H1 (cell line): ENCODE data around the gene ACAP2.

Experiments
- BRCA1 ChIP-seq: IDR thresholded peaks from 2 replicates; pipeline ENCODE4 v1.6.1; 2012; ENCODE audit warnings: low read depth, low read length, improper control_type of control experiment
- EGR1 ChIP-seq: IDR thresholded peaks from 2 replicates; pipeline ENCODE4 v1.6.1; 2011; ENCODE audit warnings: low read depth, low read length, borderline replicate concordance
- EP300 ChIP-seq, 2 experiments: IDR thresholded peaks; 1 replicate in 1 of 2; 2 replicates in 1 of 2; pipeline ENCODE4 v1.6.1; 2011 to 2012; ENCODE audit warnings: low read depth in 2 of 2, low read length in 2 of 2, mild to moderate bottlenecking in 2 of 2, borderline replicate concordance in 1 of 2, inconsistent platforms in 1 of 2, moderate library complexity in 1 of 2
- GABPA ChIP-seq: IDR thresholded peaks from 2 replicates; pipeline ENCODE4 v1.6.1; 2011; ENCODE audit warnings: mild to moderate bottlenecking, low read length, moderate library complexity, borderline replicate concordance; ENCODE audit not compliant: insufficient read depth
- HDAC6 ChIP-seq: IDR thresholded peaks from one replicate; pipeline ENCODE4 v1.7.1; 2012; ENCODE audit warnings: low read depth, mild to moderate bottlenecking, inconsistent platforms, low read length, moderate library complexity
- JUN ChIP-seq: IDR thresholded peaks from 2 replicates; pipeline ENCODE4 v1.6.1; 2011; ENCODE audit warnings: low read depth, mild to moderate bottlenecking, improper control_type of control experiment, low read length
- KDM1A ChIP-seq: fragments of 200-600, 300-600 bp; sonication (generic); IDR thresholded peaks from 2 replicates; pipeline ENCODE4 v1.7.1; 2016; ENCODE audit warnings: mild to moderate bottlenecking, low read length, borderline replicate concordance
- POLR2A ChIP-seq, 2 experiments: IDR thresholded peaks; 1 replicate in 1 of 2; 2 replicates in 1 of 2; pipeline ENCODE4 v1.6.1; 2011; ENCODE audit warnings: low read depth in 2 of 2, low read length in 2 of 2, mild to moderate bottlenecking in 2 of 2; ENCODE audit errors: control extremely low read depth in 1 of 2
- RXRA ChIP-seq: IDR thresholded peaks from 2 replicates; pipeline ENCODE4 v1.6.1; 2011; ENCODE audit warnings: low read depth, mild to moderate bottlenecking, low read length, moderate library complexity; ENCODE audit not compliant: insufficient read depth
- TAF1 ChIP-seq: IDR thresholded peaks from 2 replicates; pipeline ENCODE4 v1.6.1; 2011; ENCODE audit warnings: mild to moderate bottlenecking, low read depth, low read length
- YY1 ChIP-seq: IDR thresholded peaks from 2 replicates; pipeline ENCODE4 v1.6.1; 2011; ENCODE audit warnings: low read depth, mild to moderate bottlenecking, low read length
- TF ChIP-seq, protein P1 (sequence below), 3 experiments: IDR thresholded peaks; 1 replicate in 2 of 3; 2 replicates in 1 of 3; pipeline versions ENCODE4 v1.5.1 to v1.6.1; 2011; ENCODE audit warnings: low read length in 3 of 3, mild to moderate bottlenecking in 3 of 3, inconsistent platforms in 2 of 3, low read depth in 1 of 3, moderate library complexity in 1 of 3; ENCODE audit not compliant: insufficient read depth in 1 of 3; ENCODE audit errors: control extremely low read depth in 1 of 3
- TF ChIP-seq, protein P2 (sequence below): IDR thresholded peaks from 2 replicates; pipeline ENCODE4 v1.6.1; 2012; ENCODE audit warnings: low read length, inconsistent platforms
- TF ChIP-seq, protein P3 (sequence below): IDR thresholded peaks from 2 replicates; pipeline ENCODE4 v1.6.1; 2011; ENCODE audit warnings: low read length, improper control_type of control experiment

DNA sequence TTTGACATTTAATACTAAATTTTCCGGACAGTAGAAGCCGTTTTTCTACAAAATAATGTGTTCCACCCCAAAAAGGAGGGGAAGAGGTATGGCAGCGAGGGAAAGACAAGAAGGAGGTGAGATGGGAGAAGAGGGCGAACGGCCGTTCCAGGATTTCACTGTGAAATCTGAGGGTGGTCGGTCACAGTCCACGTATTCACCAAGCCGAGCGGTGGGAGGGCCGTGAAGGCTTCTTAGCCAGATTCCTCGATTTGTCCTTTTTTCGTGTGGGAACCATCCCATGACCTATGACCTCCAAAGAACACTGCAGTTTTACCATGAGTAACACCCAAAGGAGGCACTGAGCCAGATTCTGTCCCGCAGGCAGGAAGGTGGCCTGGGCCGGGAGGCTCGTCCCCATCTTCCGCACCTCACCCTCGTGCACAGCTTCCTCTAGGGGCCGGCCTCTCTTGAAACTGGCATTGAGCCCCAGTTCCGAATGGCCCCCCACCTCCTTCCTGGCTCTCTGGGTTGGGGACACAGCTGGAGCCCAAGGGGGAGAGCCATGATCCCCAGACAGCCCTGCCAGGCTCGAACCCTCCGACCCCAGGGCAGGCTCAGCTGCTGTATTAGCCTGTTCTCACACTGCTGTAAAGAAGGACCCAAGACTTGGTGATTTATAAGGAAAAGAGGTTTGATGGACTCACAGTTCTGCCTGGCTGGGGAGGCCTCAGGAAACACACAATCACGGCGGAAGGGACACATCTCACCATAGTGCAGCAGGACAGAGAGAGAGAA is 195.5 kb downstream of the ACAP2 start:
- TF ChIP-seq HDAC6 (no peak), KDM1A (no peak), GABPA (no peak), TAF1 (no peak), EGR1 (no peak), POLR2A (IDR thresholded peaks at IDR 0.05; ENCODE audit: control extremely low read depth in 1 of 2, low read depth in 2 of 2, low read length in 2 of 2) (no peak), RXRA (no peak), EP300 (IDR thresholded peaks at IDR 0.05; ENCODE audit: borderline replicate concordance in 1 of 2, low read depth in 2 of 2, low read length in 2 of 2) (no peak), YY1 (no peak), JUN (no peak), BRCA1 (no peak)
- TF ChIP-seq, protein P1, sequence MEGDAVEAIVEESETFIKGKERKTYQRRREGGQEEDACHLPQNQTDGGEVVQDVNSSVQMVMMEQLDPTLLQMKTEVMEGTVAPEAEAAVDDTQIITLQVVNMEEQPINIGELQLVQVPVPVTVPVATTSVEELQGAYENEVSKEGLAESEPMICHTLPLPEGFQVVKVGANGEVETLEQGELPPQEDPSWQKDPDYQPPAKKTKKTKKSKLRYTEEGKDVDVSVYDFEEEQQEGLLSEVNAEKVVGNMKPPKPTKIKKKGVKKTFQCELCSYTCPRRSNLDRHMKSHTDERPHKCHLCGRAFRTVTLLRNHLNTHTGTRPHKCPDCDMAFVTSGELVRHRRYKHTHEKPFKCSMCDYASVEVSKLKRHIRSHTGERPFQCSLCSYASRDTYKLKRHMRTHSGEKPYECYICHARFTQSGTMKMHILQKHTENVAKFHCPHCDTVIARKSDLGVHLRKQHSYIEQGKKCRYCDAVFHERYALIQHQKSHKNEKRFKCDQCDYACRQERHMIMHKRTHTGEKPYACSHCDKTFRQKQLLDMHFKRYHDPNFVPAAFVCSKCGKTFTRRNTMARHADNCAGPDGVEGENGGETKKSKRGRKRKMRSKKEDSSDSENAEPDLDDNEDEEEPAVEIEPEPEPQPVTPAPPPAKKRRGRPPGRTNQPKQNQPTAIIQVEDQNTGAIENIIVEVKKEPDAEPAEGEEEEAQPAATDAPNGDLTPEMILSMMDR (IDR thresholded peaks at IDR 0.05; ENCODE audit: control extremely low read depth in 1 of 3, insufficient read depth in 1 of 3, low read depth in 1 of 3, low read length in 3 of 3), result no peak
- TF ChIP-seq, protein P2, sequence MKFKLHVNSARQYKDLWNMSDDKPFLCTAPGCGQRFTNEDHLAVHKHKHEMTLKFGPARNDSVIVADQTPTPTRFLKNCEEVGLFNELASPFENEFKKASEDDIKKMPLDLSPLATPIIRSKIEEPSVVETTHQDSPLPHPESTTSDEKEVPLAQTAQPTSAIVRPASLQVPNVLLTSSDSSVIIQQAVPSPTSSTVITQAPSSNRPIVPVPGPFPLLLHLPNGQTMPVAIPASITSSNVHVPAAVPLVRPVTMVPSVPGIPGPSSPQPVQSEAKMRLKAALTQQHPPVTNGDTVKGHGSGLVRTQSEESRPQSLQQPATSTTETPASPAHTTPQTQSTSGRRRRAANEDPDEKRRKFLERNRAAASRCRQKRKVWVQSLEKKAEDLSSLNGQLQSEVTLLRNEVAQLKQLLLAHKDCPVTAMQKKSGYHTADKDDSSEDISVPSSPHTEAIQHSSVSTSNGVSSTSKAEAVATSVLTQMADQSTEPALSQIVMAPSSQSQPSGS, result no peak
- TF ChIP-seq, protein P3, sequence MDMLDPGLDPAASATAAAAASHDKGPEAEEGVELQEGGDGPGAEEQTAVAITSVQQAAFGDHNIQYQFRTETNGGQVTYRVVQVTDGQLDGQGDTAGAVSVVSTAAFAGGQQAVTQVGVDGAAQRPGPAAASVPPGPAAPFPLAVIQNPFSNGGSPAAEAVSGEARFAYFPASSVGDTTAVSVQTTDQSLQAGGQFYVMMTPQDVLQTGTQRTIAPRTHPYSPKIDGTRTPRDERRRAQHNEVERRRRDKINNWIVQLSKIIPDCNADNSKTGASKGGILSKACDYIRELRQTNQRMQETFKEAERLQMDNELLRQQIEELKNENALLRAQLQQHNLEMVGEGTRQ, result no peak
